GM19468 (cell line): ENCODE measurements around the gene KRT80.

Experiments used
- ATAC-seq: cut with Tn5 transposase; IDR thresholded peaks from one replicate; pipeline ENCODE4 v1.9.1; 2021; ENCODE audit warnings: mild to moderate bottlenecking, moderate library complexity, moderate number of reproducible peaks; ENCODE audit not compliant: unreplicated experiment; ENCODE audit errors: extremely low read depth

The KRT80 gene

DNA sequence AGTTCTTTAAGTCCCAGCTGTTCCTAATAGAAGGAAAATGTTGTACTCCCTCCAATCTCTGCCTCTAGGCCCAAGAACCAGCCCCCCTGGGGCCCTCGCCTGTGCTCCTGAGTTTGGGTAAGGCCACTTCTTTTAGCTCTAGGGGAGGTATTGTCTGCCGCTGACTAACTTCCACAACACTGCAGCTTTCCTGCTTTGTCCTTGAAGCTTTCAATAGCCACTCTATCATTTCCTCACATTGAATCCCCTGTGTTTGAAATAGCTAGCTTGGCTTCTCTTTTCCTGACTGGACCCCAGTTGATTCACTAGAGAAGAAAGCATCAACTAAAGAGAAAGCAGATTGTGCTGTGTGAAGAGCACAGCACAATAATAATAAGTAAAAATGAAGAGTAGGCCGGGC, 28.8 kb downstream of the KRT80 start:
- ATAC-seq = no peak

DNA sequence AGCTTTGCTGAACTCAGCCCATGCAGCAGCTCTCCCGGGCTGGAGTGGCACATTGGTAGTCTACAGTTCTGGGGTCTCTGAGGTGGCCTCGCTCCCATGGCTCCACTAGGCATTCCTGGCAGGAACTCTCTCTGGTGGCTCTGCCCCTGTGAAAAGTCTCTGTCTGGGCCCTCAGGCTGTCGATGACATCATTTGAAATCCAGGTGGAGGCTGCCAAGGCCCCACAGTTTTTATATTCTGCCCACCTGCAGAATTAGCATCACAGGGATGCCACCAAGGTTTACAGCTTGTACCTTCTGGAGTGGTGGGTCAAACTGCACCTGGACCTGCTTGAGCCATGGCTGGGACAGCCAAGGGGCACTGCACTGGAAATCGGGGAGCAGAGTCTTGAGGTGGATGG, 31.6 kb downstream of the KRT80 start:
- no peak for ATAC-seq

DNA sequence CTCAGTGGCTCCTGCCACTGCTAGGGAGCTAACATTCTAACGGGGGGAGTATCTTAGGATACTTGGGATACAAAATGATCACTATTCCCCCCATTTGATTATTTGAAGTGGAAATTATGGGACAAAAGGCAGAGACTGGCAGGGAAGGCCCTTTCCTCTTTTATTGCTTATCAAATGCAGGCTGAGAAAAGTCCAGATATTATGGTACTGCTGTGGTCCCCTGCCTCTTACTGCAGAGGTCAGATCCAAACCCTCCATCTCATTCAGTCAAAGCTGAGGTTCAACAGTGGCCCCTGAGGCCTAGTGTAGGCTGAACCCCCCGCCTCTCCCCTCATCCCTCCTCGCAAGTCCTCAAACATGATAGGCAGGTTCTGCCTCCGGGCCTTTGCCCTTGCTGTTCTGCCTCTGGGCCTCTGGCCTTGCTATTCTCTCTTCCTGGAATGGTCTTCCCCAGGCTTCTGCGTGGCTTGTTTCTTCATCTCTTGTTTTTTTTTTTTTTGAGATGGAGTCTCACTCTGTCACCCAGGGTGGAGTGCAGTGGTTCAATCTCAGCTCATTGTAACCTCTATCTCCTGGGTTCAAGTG, 34.2 kb downstream of the KRT80 start:
- no peak for ATAC-seq

DNA sequence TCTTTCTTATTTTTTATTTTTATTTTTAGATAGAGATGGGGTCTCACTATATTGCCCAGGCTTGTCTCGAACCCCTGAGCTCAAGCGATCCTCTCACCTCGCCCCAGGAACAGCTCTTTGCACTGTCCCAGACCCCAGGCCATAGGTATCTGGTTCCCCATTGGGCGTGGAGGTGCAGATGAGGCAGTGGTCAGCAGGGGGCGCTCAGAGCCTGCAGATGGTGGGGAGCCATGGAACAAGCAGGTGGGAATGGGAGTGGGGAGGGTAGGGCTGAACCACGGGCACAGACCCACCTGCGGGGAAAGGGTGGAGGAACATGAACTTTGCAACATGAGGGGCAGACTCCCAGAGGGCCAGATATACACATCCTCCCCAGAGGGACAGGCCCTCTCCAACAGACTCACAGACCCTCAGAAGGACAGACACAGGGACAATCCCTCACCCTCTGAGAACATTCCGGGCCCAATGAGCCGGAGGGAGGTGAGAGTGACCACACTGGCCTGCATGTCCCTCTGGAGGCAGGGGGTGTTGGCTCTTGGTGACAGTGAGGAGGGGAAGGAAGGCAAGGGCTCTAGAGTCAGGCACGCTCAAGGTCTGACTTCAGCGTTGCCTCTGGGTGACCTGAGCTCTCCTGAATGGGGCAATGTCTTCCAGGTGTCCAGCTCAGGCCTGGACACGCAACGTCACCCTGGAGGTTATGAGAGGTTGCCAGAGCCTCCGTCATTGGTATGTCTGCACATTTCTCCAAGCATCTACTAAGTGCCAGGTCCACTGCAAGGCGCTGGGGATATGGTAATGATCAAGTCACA, 34.9 kb downstream of the KRT80 start:
- ATAC-seq = no peak

DNA sequence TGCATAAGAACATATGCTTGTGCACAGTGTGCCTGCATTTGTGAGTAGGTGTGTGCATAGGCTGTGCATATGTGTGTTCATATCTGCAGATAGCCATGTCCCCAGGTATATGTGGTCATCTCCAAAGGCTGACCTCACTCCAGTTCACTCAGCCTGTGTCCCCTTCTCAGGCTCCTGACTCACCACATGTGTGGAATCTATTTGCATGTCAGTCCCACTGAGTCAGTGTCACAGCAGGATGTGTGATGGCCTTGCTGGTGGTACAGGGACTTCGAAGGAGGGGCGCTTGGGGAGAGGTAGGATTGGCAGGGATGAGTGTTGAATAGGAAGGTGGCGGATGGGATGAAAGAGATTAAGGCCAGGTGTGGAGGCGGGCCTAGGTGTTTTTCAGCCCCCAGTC, 35.5 kb downstream of the KRT80 start:
- ATAC-seq = no peak

DNA sequence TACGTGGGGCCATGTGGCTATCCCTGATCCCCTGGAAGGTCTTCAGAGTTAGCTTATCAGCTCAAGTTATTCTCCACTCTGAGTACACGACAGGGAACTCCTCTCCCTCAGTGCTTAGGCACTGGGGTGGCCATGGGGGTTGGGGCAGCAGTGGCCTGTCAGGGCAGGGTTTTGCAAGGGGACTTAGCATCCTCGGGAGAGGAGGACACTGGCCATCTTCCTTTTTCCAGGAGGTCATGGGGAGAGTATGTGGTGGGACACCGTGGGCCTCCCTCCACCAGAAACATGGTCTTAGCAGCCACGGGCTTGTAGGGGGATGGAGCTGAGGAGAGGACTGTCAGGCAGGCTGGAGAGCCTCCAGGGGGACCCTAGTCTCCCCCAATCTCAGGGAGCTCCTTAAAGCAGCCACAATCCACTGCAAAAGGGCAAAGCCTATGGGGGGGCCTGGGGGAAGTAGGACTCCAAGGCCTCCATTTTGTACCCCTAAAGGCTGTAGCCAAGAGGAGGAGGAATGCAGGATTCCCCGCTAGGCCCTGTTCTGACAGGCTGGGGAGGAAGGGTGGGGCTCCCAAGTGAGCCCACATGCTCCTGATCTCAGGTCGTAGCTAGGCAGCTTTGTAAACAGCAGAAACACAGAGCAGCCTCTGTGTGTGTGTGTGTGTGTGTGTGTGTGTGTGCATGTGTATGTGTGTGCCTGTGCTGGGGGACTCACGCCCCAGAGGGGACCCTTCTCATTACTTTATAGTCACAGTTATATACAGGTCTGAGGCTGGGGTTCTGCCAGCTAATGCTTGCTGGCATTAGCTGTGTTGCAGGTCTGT, 36.6 kb downstream of the KRT80 start:
- ATAC-seq = no peak

DNA sequence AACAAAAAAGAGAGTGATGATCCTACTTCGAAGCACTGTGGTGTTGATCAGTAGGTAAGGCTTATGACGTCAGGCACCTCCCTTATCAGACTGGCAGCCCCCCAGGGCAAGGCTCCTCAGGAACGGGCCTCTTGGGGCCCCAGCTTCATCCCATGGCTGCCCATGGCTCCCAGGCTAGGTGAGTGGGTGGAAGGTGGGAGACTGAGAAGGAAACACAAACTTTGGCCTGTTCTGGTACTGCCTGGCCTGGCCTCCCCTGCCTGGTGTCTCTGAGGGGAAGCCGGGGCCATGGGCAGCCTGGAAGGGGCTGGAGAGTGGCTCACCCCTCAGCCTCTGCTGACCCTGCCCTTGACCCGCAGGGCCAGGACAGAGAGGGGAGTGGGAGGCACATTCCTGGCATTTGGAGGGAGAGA, 38.9 kb downstream of the KRT80 start:
- no peak for ATAC-seq

DNA sequence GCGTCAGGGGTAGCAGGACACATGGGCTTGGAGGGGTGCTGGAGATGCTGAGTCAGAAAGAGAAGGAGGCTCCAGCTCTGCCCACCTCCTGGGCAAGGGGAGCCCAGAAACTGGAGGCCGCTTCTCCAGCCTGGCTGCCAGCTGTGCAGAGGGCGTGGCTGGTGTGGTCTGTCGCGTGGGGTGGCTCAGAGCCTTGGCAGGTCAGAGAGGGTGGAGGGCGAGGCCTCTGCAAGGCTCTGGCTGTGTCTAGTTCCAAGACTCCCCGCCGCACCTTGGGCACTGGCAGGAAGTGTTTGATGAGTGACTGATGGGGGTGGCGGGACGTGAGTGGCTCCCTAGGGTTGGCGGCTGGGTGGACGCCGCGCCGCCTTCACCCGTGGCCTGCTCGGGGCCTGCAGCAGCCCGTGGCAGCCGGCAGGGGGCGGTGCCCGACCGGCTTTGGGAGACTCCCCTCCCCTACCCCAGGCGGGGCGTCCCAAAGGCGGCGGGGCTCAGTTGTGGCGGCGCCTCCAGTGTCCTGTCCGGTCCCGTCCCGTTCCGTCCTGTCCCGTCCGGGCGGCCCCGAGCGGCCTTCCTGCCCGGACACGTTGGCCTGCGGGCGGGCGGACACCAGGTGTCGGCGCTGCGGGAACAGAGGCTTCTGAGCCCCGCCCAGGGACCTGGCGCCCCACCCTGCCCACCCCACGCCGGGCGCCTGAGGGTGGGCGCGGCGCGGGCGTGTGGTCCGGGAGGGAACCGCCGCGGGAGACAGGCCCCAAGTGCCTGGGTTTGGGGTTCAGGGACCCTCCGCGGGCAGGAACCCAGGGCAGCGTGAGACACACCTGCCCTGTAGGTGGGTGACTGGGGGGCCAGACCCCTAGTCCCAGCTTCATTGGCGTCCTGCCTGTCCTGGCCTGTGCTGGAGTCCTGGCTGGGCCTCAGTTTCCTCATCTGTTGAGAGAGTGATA, 39.7 kb downstream of the KRT80 start:
- no peak for ATAC-seq

DNA sequence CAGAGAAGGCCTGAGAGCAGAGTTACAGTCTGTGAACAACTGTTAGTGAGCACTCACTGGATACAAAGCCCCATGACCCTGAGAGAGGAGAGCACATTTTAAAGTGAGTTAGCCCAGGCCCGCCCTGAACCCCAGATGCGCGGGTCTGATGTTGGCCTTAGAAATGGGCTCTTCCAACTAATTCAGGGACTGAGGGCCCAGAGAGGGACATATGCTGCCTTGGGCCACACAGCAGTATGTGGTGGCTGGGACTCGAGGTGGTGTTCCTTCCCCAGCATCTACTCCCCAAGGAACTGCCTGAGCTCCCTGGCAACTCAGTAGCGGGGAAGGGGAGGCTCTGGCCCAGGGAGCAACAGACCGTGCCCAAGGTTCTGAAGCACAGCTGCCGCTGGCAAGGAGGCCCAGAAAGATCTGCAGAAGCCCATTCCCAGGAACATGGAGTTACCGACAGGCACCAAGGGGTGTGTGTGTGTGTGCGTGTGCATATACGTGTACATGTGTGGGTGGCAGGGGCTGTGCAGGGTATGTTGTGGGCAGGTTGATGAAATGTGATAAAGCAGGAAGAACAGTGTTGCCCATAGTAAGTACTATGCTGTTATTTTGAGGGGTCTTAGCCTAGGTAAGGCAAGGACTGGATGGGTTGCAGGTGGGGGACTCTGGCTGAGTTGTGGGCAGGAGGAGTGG, 40.5 kb downstream of the KRT80 start:
- ATAC-seq = no peak

DNA sequence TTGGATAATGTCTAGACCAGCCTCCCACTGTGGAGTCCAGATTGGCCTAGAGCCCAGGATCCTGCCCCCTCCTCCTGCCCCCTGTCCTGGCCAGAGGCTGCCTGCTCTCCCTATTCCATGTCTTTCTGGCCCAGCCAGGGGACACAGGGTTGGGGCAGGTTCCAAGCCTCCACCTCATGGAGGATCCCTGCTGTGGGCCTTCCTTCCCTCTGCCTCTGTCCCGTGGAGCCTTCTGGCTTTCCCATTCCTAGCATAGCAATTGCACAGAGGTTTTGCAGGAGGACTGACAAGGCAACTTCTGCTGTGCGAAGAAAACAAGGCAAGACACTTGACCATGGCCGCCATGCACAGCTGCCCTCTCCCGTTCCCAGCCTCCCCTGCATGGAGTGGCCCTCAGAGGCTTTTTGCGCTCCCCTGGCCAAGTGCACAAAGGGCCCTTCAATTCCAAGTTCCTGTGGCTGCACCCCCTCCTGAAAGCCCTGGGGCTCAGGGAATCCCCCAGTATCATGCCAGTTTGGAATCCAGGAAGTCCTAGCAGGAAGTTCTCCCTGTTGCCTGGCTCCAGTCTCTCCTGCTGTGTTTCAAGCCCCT, 42.1 kb downstream of the KRT80 start:
- ATAC-seq = no peak

DNA sequence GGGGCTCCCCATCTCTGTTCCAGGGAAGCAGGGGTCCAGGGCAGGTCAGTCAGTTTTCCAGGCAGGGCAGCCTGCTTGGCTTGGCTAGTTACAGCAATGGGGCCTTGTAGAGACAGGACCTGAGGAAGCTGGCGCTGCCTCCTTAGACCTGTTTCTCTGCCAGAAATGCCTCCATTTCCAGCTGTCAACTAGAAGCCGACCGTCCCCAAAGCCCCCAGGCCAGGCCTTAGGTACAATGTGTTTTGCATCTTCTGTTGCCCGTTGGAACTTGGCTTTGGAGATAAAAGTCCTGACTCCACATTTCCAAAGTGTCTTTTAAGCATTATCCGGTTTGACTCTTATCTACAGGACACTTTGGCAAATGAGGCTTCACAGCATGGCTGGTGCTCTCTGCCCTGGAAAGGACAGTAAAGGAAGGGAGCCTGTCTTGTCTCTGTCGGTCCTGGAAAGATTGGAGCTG, 42.6 kb downstream of the KRT80 start:
- no peak for ATAC-seq

DNA sequence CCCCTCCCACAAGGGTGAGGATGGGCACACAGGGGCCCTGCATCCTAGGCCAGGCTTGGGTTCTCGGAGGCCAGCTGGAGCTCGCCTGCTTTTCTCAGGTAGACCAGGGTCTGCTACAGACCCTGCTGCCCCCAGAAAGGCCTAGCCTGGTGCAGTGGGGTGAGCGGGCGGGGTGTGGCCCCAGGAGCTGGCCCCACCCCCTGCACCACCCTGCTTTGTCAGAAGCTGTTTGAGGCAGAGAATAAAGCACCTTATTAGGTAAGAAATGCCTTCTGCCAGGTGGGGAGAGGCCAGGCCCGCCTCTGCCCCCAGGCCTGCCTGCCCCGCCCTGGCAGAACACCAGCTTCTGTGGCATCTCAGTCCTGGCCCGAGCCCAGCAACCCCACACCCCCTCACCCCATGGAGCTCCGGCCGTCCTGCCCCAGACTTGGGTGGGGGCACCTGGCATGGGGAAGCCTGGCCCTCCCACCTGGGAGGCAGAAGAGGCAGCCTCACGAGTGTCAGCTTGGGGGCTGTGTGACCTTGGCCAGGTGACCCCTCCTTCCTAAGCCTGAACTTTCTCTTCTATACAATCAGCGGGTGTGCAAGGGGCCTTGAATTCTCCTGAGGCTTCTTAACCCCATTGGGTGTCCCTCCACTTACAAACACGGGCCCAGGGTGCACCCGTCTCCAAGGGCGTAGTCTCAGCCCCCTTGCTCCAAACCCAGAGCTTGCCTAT, 43.2 kb downstream of the KRT80 start:
- ATAC-seq = no peak

DNA sequence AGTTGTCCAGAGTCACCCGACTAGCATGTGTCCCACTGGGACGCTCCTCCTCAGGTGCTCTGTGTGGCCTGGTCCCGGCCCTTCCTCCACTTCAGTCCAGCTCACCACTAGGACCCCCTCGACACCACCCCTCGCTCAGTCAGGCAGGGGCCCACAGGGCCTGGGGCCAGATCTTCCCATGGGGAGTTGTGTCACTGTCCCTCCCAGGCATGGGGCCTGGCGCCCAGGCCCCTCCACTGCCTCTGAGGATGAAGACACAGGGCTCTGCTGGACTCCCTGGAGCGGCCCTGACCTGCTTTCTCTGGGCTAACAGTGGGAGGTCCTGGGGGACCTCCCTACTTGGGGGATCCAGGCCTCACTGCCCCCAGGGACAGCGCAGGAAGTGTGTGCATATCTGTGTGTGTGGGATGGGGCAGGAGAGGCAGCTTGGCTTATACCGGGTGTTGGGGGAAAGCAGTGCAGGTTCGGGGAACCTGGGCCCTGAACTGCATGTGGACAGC, 43.8 kb downstream of the KRT80 start:
- ATAC-seq = no peak

DNA sequence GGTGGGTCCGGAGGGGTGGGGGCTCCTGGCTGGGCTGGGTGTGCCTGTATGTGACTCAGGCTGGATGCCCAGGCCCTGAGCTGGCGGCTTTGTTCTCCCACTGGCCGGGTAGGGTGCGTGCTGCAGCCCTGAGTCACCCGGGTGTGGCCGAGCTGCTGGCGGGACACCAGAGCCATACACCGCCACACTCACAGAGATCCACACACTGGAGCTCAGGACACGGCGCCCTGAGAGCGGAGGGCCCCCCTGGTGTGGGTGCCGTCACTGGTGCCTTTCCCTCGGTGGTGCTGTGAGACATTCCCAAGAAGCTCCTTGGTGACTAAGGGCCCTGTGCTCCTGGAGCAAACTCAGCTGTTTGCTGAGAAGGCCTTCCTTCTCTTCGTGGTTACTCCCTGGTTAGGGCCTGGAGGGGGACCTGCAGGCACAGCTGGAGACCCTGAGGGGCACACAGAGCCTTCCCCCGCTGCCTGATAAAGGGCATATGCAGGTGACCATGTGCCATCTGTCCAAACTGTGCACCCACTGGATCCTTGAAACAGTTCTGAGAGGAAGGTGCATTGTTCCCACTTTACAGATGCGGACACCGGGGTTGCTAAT, 44.3 kb downstream of the KRT80 start:
- no peak for ATAC-seq

DNA sequence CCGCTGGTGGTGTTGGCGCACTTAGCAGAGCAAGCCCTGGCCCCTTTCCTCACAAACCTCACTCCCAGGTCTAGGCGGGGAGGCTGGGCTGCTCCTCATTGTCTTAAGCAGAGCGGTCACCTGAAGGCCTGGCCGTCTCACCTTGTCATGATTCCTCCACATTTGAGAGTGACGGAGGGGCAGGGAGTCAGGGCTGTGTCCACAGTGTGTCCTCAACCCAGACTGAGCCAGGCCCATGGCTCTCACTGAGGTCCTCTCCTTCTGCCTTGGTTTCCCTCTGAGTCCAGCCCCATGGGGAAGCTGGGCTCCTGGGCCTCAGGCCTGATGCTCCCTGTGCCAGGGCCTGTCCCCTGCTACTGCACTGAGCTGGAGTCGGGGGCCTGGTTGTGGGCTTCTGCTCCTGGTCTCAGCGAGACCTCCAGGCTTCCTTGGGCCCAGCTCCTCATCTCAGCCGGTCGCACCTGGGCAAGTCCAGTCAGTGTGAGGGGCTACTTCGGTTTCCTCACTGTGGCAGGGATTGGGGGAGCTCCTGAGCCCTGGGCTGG, 44.9 kb downstream of the KRT80 start:
- ATAC-seq = no peak

DNA sequence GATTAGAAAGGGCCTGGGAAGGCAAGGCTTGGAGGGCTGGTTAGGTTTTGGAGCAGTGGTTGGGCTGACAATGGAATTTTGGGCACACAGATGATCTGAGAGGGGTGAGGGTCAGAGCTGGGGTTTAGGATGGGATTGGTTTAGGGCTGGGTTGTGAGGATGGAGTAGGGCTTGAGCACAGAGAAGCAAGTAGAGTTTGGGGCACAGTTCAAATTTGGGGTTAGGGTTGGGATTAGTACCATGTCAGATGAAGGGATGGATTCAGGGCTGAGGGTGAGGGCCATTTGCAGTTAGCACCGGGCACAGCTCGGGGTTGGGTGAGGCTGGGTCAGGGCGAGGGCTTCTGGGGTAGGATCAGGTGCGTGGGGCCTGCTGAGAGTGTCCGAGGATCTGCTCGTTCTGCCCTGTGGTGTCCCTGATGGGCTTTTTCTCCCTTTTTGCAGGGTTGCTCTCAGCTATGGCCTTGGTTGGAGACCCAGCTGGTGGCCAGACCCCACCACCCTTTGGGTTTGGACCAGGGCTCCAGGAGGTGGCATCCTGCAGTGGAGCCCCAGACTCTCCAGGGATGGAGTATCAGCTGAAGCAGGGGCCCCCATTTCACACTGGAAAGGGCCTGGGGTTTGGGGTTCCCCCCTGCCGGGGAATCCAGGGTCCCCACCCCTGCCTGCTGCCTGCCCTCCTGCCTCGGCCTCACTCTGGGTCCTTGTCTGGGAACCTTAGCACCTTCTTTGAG, 45.6 kb downstream of the KRT80 start:
- no peak for ATAC-seq
